Endothelial cell of umbilical vein (primary cell): ENCODE data around the gene KCNG2.

Source experiments
- EZH2 ChIP-seq: IDR thresholded peaks from 2 replicates; pipeline ENCODE4 v1.6.1; 2012; ENCODE audit warnings: borderline replicate concordance, low read depth, mild to moderate bottlenecking, moderate library complexity, low read length, inconsistent platforms; ENCODE audit not compliant: severe bottlenecking
- POLR2A ChIP-seq: IDR thresholded peaks from 2 replicates; pipeline ENCODE4 v1.6.1; 2012; ENCODE audit warnings: low read depth, mild to moderate bottlenecking, control low read depth, low read length
- POLR2AphosphoS5 ChIP-seq: IDR thresholded peaks from 2 replicates; pipeline ENCODE4 v1.6.1; 2012; ENCODE audit warnings: low read depth, mild to moderate bottlenecking, control low read depth, low read length, moderate library complexity; ENCODE audit not compliant: insufficient read depth
- TF ChIP-seq, protein P1 (sequence below), 2 donors: IDR thresholded peaks; 1 replicate in 1 of 2; 2 replicates in 1 of 2; pipeline ENCODE4 v1.5.1; 2011; ENCODE audit warnings: low read length in 2 of 2, mild to moderate bottlenecking in 2 of 2, moderate library complexity in 2 of 2, control low read depth in 1 of 2, inconsistent platforms in 1 of 2, low read depth in 1 of 2; ENCODE audit not compliant: insufficient read depth in 1 of 2; ENCODE audit errors: extremely low read depth in 1 of 2

DNA sequence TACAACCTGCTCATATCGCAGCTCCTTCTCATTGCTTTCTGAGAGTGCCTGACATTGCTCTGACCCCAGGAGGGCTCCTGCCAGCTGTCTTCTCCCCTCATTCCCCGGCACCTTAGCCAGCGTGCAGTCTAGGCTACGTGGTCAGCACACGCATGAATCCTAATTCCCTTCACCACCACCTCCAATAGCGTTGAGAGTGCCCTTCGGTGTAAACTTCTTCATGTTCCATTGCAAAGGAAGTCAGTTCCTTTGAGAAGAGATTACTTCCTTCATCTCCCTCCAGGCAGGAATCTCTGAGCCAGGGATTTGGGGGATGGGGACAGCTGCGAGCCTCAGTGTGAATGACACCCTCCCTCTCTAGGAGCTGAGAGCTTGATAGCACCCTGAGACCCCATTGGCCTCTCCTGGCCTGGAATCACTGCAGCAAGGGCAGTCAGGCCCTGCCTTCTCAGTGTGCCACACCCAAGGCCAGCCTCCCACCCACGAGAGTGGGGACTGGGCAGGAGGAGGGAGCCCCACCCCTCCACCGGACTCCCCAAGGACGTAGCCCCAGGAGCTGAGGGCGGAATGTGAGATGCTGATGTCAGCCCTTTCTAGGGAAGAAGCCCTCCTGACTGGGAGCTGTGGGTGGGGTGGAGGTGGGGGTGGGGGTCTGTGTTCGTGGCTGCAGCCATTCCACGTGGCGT lies 100.3 kb downstream of the KCNG2 start:
- TF ChIP-seq, protein P1, sequence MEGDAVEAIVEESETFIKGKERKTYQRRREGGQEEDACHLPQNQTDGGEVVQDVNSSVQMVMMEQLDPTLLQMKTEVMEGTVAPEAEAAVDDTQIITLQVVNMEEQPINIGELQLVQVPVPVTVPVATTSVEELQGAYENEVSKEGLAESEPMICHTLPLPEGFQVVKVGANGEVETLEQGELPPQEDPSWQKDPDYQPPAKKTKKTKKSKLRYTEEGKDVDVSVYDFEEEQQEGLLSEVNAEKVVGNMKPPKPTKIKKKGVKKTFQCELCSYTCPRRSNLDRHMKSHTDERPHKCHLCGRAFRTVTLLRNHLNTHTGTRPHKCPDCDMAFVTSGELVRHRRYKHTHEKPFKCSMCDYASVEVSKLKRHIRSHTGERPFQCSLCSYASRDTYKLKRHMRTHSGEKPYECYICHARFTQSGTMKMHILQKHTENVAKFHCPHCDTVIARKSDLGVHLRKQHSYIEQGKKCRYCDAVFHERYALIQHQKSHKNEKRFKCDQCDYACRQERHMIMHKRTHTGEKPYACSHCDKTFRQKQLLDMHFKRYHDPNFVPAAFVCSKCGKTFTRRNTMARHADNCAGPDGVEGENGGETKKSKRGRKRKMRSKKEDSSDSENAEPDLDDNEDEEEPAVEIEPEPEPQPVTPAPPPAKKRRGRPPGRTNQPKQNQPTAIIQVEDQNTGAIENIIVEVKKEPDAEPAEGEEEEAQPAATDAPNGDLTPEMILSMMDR (IDR thresholded peaks at IDR 0.05; ENCODE audit: extremely low read depth in 1 of 2, insufficient read depth in 1 of 2, low read depth in 1 of 2, low read length in 2 of 2), result no peak
- no peak for TF ChIP-seq POLR2A
- TF ChIP-seq POLR2AphosphoS5, result no peak
- TF ChIP-seq EZH2, result no peak
